Heart left ventricle (tissue), 13 donors: Measurements from ENCODE around the gene WDR5B.

Source experiments
- POLR2A ChIP-seq, 2 donors: fragments of 450-650 bp; IDR thresholded peaks; one replicate each; pipeline ENCODE4 v1.6.1; 2017; ENCODE audit warnings: antibody characterized with exemption in 2 of 2, mild to moderate bottlenecking in 2 of 2, moderate library complexity in 2 of 2
- TF ChIP-seq, protein P1 (sequence below), 12 donors: fragments of 200-600 bp; sonication (generic) in 4 of 12; IDR thresholded peaks; one replicate each; pipeline versions ENCODE4 v1.5.0 to v1.8.0; 2018 to 2022; ENCODE audit warnings: antibody characterized with exemption in 12 of 12, mild to moderate bottlenecking in 5 of 12
- donor health status: ischemic (EF 13 %, LVEDD 7.1; RV severe dilation, severe dysfunction).
- donor health status: DM: no; HTN: yes; CAD: no.
- donor health status: DM: no; HTN: no; CAD: no.
- donor health status: ischemic (EF 25% LVEDD 6.9; RV normal size, moderate dysfunction).
- donor health status: ischemic (EF 25% LVEDD 5.7; RV mildly dilated, moderate dysfunction).
- donor health status: ischemic (EF 35%, LVEDD 5.7; RV mildly dilated, moderate dysfunction).
- donor health status: nonischemic (EF 11% LVEDD 7.7; RV severe dilation, severe dysfunction).
- donor health status: DM: yes; HTN: yes; CAD: no.
- donor health status: PGD.
- donor health status: ischemic (EF 29% LVEDD 5.4; RV normal size, mild dysfunction).
- donor health status: nonischemic (EF 23%, LVEDD 6.1; RV moderate dilation, normal function).

DNA sequence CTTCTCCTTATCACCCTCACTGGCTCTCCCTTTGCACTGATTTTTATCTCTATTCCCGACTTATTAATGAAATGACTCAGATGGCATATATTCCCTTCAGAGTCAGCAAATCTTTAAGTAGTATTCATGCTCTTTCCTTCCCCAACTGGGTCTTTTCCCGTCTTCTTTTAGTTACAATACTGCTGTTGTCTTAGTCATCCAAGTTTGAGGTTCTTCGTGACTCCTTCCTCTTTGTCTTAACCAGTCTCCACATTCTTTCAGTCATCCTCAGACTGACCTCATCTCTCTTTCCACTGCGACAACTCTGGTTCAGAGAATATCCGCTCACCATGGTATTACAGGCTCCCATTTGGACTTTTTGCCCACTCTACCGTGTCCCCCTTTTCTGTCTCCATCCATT lies 12.4 kb downstream of the WDR5B start:
- TF ChIP-seq, protein P1, sequence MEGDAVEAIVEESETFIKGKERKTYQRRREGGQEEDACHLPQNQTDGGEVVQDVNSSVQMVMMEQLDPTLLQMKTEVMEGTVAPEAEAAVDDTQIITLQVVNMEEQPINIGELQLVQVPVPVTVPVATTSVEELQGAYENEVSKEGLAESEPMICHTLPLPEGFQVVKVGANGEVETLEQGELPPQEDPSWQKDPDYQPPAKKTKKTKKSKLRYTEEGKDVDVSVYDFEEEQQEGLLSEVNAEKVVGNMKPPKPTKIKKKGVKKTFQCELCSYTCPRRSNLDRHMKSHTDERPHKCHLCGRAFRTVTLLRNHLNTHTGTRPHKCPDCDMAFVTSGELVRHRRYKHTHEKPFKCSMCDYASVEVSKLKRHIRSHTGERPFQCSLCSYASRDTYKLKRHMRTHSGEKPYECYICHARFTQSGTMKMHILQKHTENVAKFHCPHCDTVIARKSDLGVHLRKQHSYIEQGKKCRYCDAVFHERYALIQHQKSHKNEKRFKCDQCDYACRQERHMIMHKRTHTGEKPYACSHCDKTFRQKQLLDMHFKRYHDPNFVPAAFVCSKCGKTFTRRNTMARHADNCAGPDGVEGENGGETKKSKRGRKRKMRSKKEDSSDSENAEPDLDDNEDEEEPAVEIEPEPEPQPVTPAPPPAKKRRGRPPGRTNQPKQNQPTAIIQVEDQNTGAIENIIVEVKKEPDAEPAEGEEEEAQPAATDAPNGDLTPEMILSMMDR (IDR thresholded peaks at IDR 0.05): no peak
- no peak for TF ChIP-seq POLR2A (IDR thresholded peaks at IDR 0.05)
